HG03196 (cell line): ENCODE data around the gene TNFAIP2.
"Not testable (repeated sequence)": the region's sequence is repeated elsewhere in the genome, so short reads cannot be mapped to it uniquely, and the experiment has no call there.

Source experiments
- ATAC-seq: cut with Tn5 transposase; IDR thresholded peaks from one replicate; pipeline ENCODE4 v1.9.1; 2021; ENCODE audit not compliant: unreplicated experiment

The TNFAIP2 gene

GRCh38 chr14:103155010-103155409 lies 31.7 kb downstream of the TNFAIP2 start:
- no peak for ATAC-seq

GRCh38 chr14:103155416-103155815 lies 32.2 kb downstream of the TNFAIP2 start:
- not testable (repeated sequence) for ATAC-seq

- no peak for ATAC-seq
Observed at GRCh38 chr14:103155826-103156394, 32.6 kb downstream of the TNFAIP2 start.

DNA sequence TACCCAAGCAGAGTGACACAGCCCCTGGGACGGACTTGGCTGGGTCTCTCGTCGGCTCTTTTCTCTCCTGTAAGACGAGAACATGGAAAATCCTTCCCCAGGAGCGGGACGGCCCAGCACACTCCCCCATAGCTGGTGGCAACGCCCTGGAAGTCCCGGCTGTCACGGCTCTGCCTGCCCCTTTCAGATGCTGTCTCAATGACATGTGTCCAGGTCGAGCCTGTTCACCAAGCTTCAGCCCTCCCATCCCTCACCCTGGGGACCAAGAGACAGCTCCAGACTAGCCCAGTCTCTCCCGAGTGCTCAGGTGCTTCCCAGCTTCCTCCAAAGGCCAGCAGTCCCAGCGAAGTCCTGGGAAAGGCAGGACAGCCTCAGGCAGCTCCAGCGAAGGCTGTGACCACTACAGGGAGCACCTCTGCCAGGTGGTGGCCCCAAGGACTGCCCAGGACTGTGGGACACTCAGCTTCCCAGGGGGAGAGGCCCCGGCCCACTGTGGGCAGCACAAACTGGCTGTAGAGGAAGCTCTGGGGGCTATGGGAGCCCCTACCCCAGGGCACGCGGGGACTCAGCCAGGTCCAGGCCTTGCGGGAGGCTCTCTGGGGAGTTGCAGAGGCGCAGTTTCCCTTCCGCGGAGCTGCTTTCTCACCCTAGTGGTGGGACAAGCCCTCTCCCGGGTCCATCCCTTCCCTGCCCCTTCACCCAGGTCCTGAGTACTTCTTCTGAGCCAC lies 33.6 kb downstream of the TNFAIP2 start:
- no peak for ATAC-seq

DNA sequence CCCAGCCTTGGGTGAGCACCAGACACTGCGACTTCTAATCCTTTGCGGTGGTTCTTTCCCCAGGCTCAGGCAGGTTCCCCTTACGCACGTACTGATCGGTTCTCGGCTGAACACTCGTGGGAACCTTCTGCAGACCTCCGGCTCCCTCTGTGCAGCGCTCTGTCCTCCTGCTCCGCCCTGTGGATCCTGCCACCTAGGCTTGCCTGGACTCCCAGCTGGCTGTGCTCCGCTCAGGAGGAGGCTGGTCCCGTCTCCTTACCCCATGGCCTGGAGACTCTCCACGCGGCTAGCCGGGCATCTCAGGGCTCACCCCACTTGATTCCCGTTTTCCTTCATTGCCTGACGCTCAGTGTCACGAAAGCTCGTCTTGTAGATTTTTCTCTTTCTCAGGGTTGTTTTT lies 34.7 kb downstream of the TNFAIP2 start:
- ATAC-seq: no peak

- no peak for ATAC-seq
Observed at GRCh38 chr14:103158688-103159087, 35.4 kb downstream of the TNFAIP2 start.

DNA sequence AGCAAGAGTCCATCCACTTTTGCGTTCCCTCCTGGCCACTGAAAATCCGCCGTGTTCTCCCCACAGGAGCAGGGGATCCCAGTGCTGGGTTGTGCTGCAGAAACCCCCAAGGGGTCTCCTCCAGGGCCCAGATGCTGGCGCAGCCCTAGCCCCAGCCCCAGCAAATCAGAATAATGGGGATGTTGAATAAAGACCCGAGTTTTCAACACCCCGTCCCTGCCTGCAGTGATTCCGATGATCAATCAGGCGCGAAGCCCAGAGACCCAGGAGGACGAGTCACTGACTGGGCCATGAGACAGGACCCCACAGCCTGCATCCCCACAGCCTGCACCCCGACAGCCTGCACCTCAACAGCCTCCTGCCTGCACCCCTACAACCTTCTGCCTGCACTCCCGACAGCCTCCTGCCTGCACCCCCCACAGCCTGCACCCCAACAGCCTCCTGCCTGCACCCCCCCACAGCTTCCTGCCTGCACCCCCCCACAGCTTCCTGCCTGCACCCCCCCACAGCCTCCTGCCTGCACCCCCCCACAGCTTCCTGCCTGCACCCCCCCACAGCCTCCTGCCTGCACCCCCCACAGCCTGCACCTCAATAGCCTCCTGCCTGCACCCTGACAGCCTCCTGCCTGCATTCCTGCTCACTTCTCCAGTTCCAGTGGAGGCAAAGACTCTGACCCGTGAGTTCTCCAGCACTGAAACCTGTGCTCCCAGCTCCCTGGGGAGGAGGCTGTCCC lies 37.2 kb downstream of the TNFAIP2 start:
- ATAC-seq: no peak

DNA sequence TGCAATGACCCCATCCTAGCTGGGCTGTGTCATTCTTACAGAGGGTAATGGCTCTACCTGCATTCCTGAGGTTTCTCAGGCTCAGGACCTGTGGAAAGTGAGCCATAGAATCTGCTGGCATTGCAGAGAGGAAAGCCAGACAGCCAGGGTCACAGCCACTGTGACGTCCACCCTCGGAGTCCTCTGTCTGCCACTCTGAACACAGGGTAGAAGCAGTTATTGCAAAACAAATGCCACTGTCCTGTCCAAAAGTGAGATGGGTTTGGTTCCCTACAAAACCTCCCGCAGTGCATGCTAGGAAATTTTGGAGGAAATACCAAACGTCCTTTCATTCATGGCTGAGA lies 37.8 kb downstream of the TNFAIP2 start:
- ATAC-seq: no peak

DNA sequence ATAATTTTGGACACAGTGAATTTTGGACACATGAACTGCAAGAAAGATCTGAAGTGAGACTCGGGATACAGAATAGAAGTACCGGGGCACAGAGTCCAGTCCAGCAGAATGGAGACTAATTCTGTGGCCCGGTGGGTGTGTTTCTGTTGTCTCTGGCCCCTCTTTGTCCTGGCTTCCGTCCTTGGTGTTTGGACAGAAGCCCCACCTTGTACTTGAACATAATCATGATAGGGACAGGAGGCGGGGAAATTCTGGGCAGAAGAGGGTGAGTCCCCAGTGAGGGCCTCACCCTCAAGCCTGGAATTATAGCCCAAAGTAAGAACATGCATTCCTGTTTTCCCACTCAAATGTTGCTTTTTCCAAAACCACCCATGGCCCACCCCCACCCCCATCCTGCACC lies 39.9 kb downstream of the TNFAIP2 start:
- ATAC-seq: no peak

- no peak for ATAC-seq
Observed at GRCh38 chr14:103164006-103164405, 40.7 kb downstream of the TNFAIP2 start.

GRCh38 chr14:103164779-103165178 lies 41.5 kb downstream of the TNFAIP2 start:
- ATAC-seq: no peak

GRCh38 chr14:103165323-103165722 lies 42.1 kb downstream of the TNFAIP2 start:
- no peak for ATAC-seq

- ATAC-seq: no peak
Observed at GRCh38 chr14:103169954-103170353, 46.7 kb downstream of the TNFAIP2 start.

- not testable (repeated sequence) for ATAC-seq
Observed at GRCh38 chr14:103171206-103171605, 47.9 kb downstream of the TNFAIP2 start.

DNA sequence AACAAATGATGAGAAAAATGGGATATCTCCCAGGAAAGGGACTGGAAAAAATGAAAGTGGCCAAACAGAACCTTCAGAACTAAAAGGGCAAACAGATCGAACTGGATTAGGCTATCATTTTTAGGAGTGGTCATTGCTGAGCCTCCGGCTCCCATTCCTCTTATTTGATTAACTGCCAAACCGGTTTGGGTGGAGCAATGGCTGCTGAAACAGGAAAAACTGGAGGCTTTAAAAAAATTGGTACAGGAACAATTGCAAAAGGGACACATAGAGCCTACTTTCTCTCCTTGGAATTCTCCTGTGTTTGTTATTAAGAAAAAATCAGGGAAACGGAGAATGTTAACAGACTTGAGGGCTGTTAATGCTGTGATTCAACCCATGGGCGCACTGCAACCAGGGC lies 49.7 kb downstream of the TNFAIP2 start:
- ATAC-seq: no peak

- not testable (repeated sequence) for ATAC-seq
Observed at GRCh38 chr14:103173887-103174286, 50.6 kb downstream of the TNFAIP2 start.

DNA sequence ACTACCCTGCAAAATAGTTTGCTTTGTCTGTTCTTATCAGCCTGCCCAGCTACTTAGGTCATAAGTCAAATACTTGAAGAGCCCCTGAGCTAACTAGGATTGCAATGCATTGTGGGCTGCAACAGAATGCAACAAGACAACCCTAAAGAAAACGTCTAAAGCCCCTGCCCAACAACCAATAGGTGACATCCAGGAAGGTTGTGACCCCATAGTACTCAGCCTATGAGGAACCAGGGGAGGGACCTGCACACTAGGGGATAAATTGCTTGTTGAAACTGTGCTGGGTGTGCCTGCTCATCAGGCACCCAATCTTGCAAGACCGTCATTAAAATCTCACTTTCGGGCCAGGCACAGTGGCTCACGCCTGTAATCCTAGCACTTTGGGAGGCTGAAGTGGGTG lies 52.9 kb downstream of the TNFAIP2 start:
- ATAC-seq: not testable (repeated sequence)

GRCh38 chr14:103177376-103177775 lies 54.1 kb downstream of the TNFAIP2 start:
- ATAC-seq: no peak

GRCh38 chr14:103178521-103178920 lies 55.3 kb downstream of the TNFAIP2 start:
- no peak for ATAC-seq

DNA sequence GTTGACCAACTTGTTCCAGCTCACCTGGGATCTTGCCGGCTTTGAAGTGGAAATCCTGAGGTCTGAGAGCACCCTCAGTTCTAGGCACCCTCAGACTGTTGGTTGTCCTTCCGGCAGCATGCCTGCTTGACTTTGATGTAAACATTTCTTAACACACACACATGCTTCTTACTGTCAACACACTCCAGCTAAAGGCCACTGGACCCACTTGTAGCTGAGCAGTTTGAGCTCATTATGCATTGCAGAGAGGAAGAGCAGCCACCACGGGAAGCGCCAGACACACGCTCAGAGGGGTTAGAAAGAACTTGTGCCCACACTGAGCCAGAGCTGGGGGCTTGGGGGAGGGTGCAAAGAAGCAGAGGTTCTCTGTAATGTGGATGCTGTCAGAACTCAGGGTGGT lies 55.8 kb downstream of the TNFAIP2 start:
- ATAC-seq: no peak

- ATAC-seq: no peak
Observed at GRCh38 chr14:103180331-103180730, 57.1 kb downstream of the TNFAIP2 start.

DNA sequence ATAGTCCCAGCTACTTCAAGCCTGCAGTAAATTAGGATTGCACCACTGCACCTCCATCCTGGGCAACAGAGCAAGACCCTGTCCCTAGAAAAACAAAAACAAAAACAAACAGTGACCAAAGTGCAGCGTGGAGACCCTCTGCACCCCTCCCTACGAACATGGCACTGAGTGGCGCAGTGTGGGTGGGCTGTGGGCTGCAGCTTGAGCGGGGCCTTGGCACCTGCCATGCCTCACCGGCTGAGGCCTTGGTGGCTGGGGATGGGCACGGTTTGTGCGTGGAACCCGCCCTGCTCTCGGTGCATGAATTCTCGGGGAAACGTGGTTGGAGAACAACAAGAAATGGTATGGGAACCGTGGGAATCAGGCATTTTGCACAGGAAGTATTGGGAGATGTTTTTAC lies 60.8 kb downstream of the TNFAIP2 start:
- ATAC-seq: no peak
